A549 (cell line): ENCODE data around the gene GNB5. TPM values are rescaled to one million over a fixed set of nuclear protein-coding genes. Genes with fewer than 3 reads are reported as not detected.

Source experiments
- ATAC-seq, 2 experiments: fragments of 200-7000 bp in 1 of 2; fragments of >200 bp in 1 of 2; cut with Nextera tagmentation in 1 of 2; cut with Tn5 transposase in 1 of 2; 3 replicates each; pipeline versions ENCODE4 v1.8.0 to v1.9.1; 2018 to 2020; ENCODE audit warnings: mild to moderate bottlenecking in 1 of 2, moderate library complexity in 1 of 2
- CTCF ChIA-PET: fragments of 300-600 bp; sonication (Branson Sonifier 250); formaldehyde crosslinking; extraction: SDS; loops from one replicate; lab custom pipeline; 2021; ENCODE audit warnings: antibody characterized with exemption, inconsistent platforms; lab: Yijun Ruan, JAX
- POLR2A ChIA-PET: fragments of 350-600 bp; formaldehyde crosslinking; extraction: SDS; loops from one replicate; lab custom pipeline; 2021; ENCODE audit warnings: antibody characterized with exemption, inconsistent platforms; lab: Yijun Ruan, JAX
- DNase-seq, 2 experiments: peaks; one replicate each; pipeline versions ENCODE4 v3.0.0 to v3.0.0-alpha.2; 2011 to 2016; ENCODE audit warnings: low read depth in 1 of 2, low spot score in 1 of 2
- FAIRE-seq: peaks from 2 replicates; lab custom pipeline; 2011; peaks lifted over from hg19 to GRCh38; lab: Jason Lieb, UNC
- H3K27ac ChIP-seq, 2 experiments: fragments of >200 bp; sonication (Bioruptor Twin); formaldehyde crosslinking; 3 replicates each; pipeline ENCODE4 v1.5.1; 2016 to 2017
- H3K4me1 ChIP-seq: fragments of >200 bp; sonication (Bioruptor Twin); formaldehyde crosslinking; 3 replicates; pipeline ENCODE4 v1.6.1; 2016
- H3K4me2 ChIP-seq: fragments of >200 bp; sonication (Bioruptor Twin); formaldehyde crosslinking; 3 replicates; pipeline ENCODE4 v1.6.1; 2016
- H3K4me3 ChIP-seq: fragments of >200 bp; sonication (Bioruptor Twin); formaldehyde crosslinking; 3 replicates; pipeline ENCODE4 v1.5.1; 2016
- H3K9me3 ChIP-seq: fragments of >200 bp; sonication (Bioruptor Twin); formaldehyde crosslinking; 3 replicates; pipeline ENCODE4 v1.6.1; 2016
- CBX2 ChIP-seq: fragments of 200-600 bp; sonication (generic); IDR thresholded peaks from 2 replicates; pipeline ENCODE4 v1.6.1; 2016; ENCODE audit warnings: low read depth, mild to moderate bottlenecking, borderline replicate concordance
- CEBPB ChIP-seq, 2 experiments: fragments of >200 bp in 1 of 2; sonication (Bioruptor Twin) in 1 of 2; formaldehyde crosslinking in 1 of 2; IDR thresholded peaks; 2 replicates each; pipeline ENCODE4 v1.6.1; 2012 to 2016
- CHD4 ChIP-seq: fragments of 200-600 bp; sonication (generic); IDR thresholded peaks from 2 replicates; pipeline ENCODE4 v1.6.1; 2016; ENCODE audit warnings: antibody characterized with exemption, mild to moderate bottlenecking, borderline replicate concordance
- FOSL2 ChIP-seq, 2 experiments: fragments of 450-650 bp in 1 of 2; fragments of >200 bp in 1 of 2; sonication (Bioruptor Twin) in 1 of 2; formaldehyde crosslinking; IDR thresholded peaks; 2 replicates each; pipeline versions ENCODE4 v1.5.0 to v1.6.1; 2016 to 2020; ENCODE audit warnings: mild to moderate bottlenecking in 1 of 2, moderate library complexity in 1 of 2
- HMGXB4 ChIP-seq: fragments of 250-450 bp; sonication (Bioruptor Pico); IDR thresholded peaks from 2 replicates; pipeline ENCODE4 v1.5.0; 2021; ENCODE audit warnings: mild to moderate bottlenecking, moderate library complexity, borderline replicate concordance
- JUN ChIP-seq, 2 experiments: fragments of >200 bp; sonication (Bioruptor Twin); formaldehyde crosslinking; IDR thresholded peaks; 2 replicates in 1 of 2; 3 replicates in 1 of 2; pipeline ENCODE4 v1.6.1; 2016 to 2017
- JUNB ChIP-seq: fragments of >200 bp; sonication (Bioruptor Twin); formaldehyde crosslinking; IDR thresholded peaks from 2 replicates; pipeline ENCODE4 v1.6.1; 2016
- KDM5A ChIP-seq: fragments of 200-600 bp; sonication (generic); IDR thresholded peaks from 2 replicates; pipeline ENCODE4 v1.6.1; 2016; ENCODE audit warnings: antibody characterized with exemption, mild to moderate bottlenecking
- MAZ ChIP-seq: fragments of 150-350 bp; IDR thresholded peaks from 2 replicates; pipeline ENCODE4 v1.6.1; 2014; ENCODE audit warnings: antibody characterized with exemption, low read depth, low read length, borderline replicate concordance
- MYC ChIP-seq: IDR thresholded peaks from 2 replicates; pipeline ENCODE4 v1.6.1; 2012; ENCODE audit warnings: mild to moderate bottlenecking, inconsistent platforms, low read length, improper control_type of control experiment, borderline replicate concordance
- NFE2L2 ChIP-seq: fragments of 150-350 bp; conservative IDR thresholded peaks from 2 replicates; pipeline ENCODE4 v1.6.1; 2014; ENCODE audit warnings: low read length
- POLR2A ChIP-seq: IDR thresholded peaks from 2 replicates; pipeline ENCODE4 v1.6.1; 2012; ENCODE audit warnings: mild to moderate bottlenecking, low read length
- RAD21 ChIP-seq, 2 experiments: fragments of >200 bp in 1 of 2; sonication (Bioruptor Twin) in 1 of 2; formaldehyde crosslinking in 1 of 2; IDR thresholded peaks in 1 of 2; conservative IDR thresholded peaks in 1 of 2; 2 replicates in 1 of 2; 3 replicates in 1 of 2; pipeline ENCODE4 v1.6.1; 2012 to 2018; ENCODE audit warnings: inconsistent platforms in 1 of 2
- SMC3 ChIP-seq: fragments of >200 bp; sonication (Bioruptor Twin); formaldehyde crosslinking; IDR thresholded peaks from 3 replicates; pipeline ENCODE4 v1.6.1; 2018; ENCODE audit warnings: inconsistent platforms
- SREBF2 ChIP-seq: fragments of 450-650 bp; IDR thresholded peaks from 2 replicates; pipeline ENCODE4 v1.6.1; 2014; ENCODE audit warnings: mild to moderate bottlenecking, moderate library complexity
- ZC3H11A ChIP-seq: fragments of 450-650 bp; IDR thresholded peaks from 2 replicates; pipeline ENCODE4 v1.6.1; 2014; ENCODE audit warnings: antibody characterized with exemption, mild to moderate bottlenecking
- ZNF302 ChIP-seq: fragments of 250-450 bp; sonication (Bioruptor Pico); IDR thresholded peaks from 2 replicates; pipeline ENCODE4 v1.9.0; 2021; ENCODE audit warnings: inconsistent platforms, mild to moderate bottlenecking, moderate library complexity
- WGBS: methylation state at CpG from one replicate; pipeline ENCODE4 v1.1.6; 2017; ENCODE audit errors: missing lambda C conversion rate; 5-methylcytosine and 5-hydroxymethylcytosine counted together
- polyA plus RNA-seq, 4 experiments: library from polyadenylated mRNA; depleted of rRNA in 3 of 4; stranded (reverse); fragments of >200 nt; fragmentation: RNase III in 1 of 4; extraction: RNeasy Plus Mini Kit Qiagen cat#74134 plus additional on column Dnase treatment in 1 of 4; gene quantifications; 2 replicates in 3 of 4; 3 replicates in 1 of 4; pipeline ENCODE4 v1.2.3, GENCODE V29; 2011 to 2017
- TF ChIP-seq, protein P1 (sequence below): fragments of 250-450 bp; sonication (Bioruptor Pico); IDR thresholded peaks from 2 replicates; pipeline ENCODE4 v1.5.0; 2020; ENCODE audit warnings: low read depth, mild to moderate bottlenecking, moderate library complexity
- TF ChIP-seq, protein P2 (sequence below): IDR thresholded peaks from 2 replicates; pipeline ENCODE4 v1.6.1; 2012; ENCODE audit warnings: low read depth, borderline replicate concordance

Gene GNB5
- polyA plus RNA-seq, 2 of the 4 experiments (the other 2 are of a cell fraction), result 57.2 to 67.5 TPM

DNA sequence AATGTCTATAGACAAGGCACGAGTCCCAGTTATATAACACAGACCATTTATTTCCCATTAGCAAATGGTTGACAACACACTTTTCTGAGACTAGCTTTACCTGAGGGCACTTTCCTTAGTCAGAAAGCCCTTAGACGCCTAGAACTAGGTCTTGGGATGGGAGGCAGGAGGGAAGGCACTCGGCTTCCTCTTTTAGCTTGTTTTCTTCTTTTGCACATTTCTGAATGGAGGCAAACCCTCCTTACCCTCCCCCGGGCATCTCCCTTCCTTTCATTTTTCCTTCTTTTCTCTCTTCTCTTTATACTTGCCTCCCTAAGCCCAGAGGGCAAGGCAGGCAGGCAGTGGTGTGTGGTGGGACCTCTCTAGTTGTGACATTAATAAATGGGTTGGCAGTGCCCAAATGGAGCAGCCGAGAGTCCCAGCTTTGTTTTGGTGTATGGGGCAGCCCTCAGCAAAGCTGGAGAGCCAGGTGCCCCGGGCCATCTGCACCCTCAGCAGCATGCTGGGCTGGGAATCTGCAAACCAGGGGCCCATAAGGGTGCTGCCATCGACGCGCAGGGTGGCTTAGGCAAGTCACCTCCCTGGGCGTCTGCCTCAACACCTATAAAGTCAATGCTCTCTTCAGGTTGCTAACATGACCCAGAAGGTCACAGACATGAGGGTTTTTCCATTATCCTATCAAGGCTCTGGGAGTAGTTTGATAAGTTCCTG lies 57.5 kb downstream of the GNB5 start:
- no peaks in the 10 kb centered on the region for H3K9me3 ChIP-seq
- ChIA-PET POLR2A (no interaction called here), CTCF (interaction anchor here (0.7 to 1.9 kb wide), 7 partner anchors 8 to 94 kb away, joined by 3 to 6 read pairs (median 3); no protein-coding TSS in a partner anchor)
- ATAC-seq, result no peak
- no peak for TF ChIP-seq SREBF2
- TF ChIP-seq JUN (IDR thresholded peaks at IDR 0.05), result no peak
- TF ChIP-seq, protein P1, sequence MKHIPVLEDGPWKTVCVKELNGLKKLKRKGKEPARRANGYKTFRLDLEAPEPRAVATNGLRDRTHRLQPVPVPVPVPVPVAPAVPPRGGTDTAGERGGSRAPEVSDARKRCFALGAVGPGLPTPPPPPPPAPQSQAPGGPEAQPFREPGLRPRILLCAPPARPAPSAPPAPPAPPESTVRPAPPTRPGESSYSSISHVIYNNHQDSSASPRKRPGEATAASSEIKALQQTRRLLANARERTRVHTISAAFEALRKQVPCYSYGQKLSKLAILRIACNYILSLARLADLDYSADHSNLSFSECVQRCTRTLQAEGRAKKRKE (CRISPR knock-in tag), result no peak
- no peak for TF ChIP-seq MAZ
- TF ChIP-seq KDM5A, result no peak
- TF ChIP-seq CBX2, result no peak
- TF ChIP-seq, protein P2, sequence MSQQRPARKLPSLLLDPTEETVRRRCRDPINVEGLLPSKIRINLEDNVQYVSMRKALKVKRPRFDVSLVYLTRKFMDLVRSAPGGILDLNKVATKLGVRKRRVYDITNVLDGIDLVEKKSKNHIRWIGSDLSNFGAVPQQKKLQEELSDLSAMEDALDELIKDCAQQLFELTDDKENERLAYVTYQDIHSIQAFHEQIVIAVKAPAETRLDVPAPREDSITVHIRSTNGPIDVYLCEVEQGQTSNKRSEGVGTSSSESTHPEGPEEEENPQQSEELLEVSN, result no peak
- TF ChIP-seq CEBPB (IDR thresholded peaks at IDR 0.05), result no peak
- TF ChIP-seq MYC, result no peak
- TF ChIP-seq POLR2A, result no peak
- TF ChIP-seq, all 56 proteins: peak for 0
- DNase-seq (no peak), FAIRE-seq (no peak)
- H3K4me2 ChIP-seq, result no peak overlapping the region
- 84% methylated on average over 10 of the region's 10 CpGs for WGBS
- H3K27ac ChIP-seq, result no peak overlapping the region
- no peak overlapping the region for H3K4me3 ChIP-seq
- H3K4me1 ChIP-seq, result peaks cover 18% of the 10 kb centered on the region

- CTCF ChIA-PET, result interaction anchor here (0.9 to 1.5 kb wide), 3 partner anchors 9 to 95 kb away, joined by 3 to 4 read pairs (median 3); no protein-coding TSS in a partner anchor
- no peak for FAIRE-seq
- TF ChIP-seq JUN (IDR thresholded peaks at IDR 0.05) (no peak), SMC3 (no peak), NFE2L2 (no peak), ZNF302 (CRISPR knock-in tag) (no peak)
- TF ChIP-seq, all 56 proteins: peak for 0
- Histone ChIP-seq H3K9me3 (no peaks in the 10 kb centered on the region), H3K4me1 (peaks cover 2% of the 10 kb centered on the region), H3K4me3 (no peak overlapping the region), H3K4me2 (no peak overlapping the region), H3K27ac (no peak overlapping the region)
- POLR2A ChIA-PET, result no interaction called here
- ATAC-seq (no peak), DNase-seq (no peak)
These were observed 59.1 kb downstream of the GNB5 start for GRCh38 chr15:52132066-52132465.

GRCh38 chr15:52128568-52128967 lies 62.6 kb downstream of the GNB5 start:
- DNase-seq (no peak), FAIRE-seq (no peak), ATAC-seq (no peak)
- ChIA-PET CTCF (interaction anchor here (1.0 to 3.6 kb wide), 6 partner anchors 10 to 51 kb away, joined by 3 to 23 read pairs (median 4); no protein-coding TSS in a partner anchor), POLR2A (interaction anchor here (0.6 kb wide), 1 partner anchor 11 kb away, joined by 3 read pairs; no protein-coding TSS in a partner anchor)
- H3K4me1 ChIP-seq, result 0 out of 3 replicates have a peak, but pooled peaks cover 7% of the 10 kb centered on the region
- H3K4me2 ChIP-seq, result no peak overlapping the region
- no peak overlapping the region for H3K27ac ChIP-seq
- H3K9me3 ChIP-seq, result no peaks in the 10 kb centered on the region
- WGBS, result 97% methylated on average over 3 of the region's 3 CpGs
- no peak overlapping the region for H3K4me3 ChIP-seq
- TF ChIP-seq FOSL2 (IDR thresholded peaks at IDR 0.05), result no peak
- TF ChIP-seq FOSL2 (CRISPR knock-in tag; IDR thresholded peaks at IDR 0.05), result no peak
- no peak for TF ChIP-seq JUNB
- TF ChIP-seq RAD21 (conservative IDR thresholded peaks at IDR 0.05 in 1 of 2, IDR thresholded peaks at IDR 0.05 in 1 of 2), result no peak
- TF ChIP-seq HMGXB4 (CRISPR knock-in tag), result no peak
- TF ChIP-seq ZC3H11A, result no peak
- TF ChIP-seq CHD4, result no peak
- TF ChIP-seq, all 56 proteins: peak for 0
